ENCODE measurements around the gene RDX.

Gene RDX

DNA sequence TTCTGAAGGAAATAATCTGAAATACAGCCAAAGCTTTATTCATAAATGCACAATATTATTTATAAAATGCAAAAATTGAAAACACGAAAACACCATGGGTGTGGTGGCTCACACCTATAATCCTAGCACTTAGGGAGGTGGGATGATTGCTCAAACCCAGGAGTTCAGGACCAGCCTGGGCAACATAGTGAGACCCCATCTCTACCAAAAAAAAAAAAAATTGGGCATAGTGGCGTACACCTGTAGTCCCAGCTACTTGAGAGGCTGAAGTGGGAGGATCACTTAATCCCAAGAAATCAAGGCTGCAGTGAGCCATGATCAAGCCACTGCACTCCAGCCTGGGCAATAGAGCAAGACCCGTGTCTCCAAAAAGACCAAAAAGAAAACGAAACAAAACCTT is 5.2 kb upstream of the RDX start:
- Histone ChIP-seq H3K36me3 (no peaks in the 10 kb centered on the region), H3K27me3 (ENCODE audit: insufficient read depth, low read depth, severe bottlenecking) (no peaks in the 10 kb centered on the region), H3K9me3 (ENCODE audit: severe bottlenecking) (no peaks in the 10 kb centered on the region), H3K4me3 (ENCODE audit: low read depth, low read length) (no peak overlapping the region), H3K27ac (no peak overlapping the region)
- no peak for TF ChIP-seq CTCF (IDR thresholded peaks at IDR 0.05; ENCODE audit: low read depth, low read length)
- no peak for DNase-seq

DNA sequence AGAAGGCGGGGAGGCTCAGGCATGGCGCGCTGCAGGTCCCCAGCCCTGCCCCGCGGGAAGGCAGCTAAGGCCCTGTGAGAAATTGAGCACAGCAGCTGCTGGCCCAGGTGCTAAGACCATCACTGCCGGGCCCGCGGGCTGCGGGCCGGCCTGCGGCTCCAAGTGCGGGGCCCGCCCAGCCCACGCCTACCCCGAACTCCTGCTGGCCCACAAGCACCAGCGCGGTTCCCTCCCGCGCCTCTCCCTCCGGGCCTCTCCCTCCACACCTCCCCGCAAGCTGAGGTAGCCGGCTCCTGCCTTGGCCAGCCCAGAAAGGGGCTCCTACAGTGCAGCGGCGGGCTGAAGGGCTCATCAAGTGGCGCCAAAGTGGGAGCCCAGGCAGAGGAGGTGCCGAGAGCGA is 4.6 kb upstream of the RDX start:
- Histone ChIP-seq H3K27ac (no peak overlapping the region), H3K4me3 (ENCODE audit: low read depth, low read length) (no peak overlapping the region), H3K27me3 (ENCODE audit: insufficient read depth, low read depth, severe bottlenecking) (no peaks in the 10 kb centered on the region), H3K36me3 (peaks cover 3% of the 10 kb centered on the region; the same call in 1 of the 2 replicates), H3K9me3 (ENCODE audit: severe bottlenecking) (no peaks in the 10 kb centered on the region)
- no peak for TF ChIP-seq CTCF (IDR thresholded peaks at IDR 0.05; ENCODE audit: low read depth, low read length)
- DNase-seq, result no peak

- DNase-seq, result no peak
- no peaks in the 10 kb centered on the region for H3K27me3 ChIP-seq (ENCODE audit: insufficient read depth, low read depth, severe bottlenecking)
- no peaks in the 10 kb centered on the region for H3K9me3 ChIP-seq (ENCODE audit: severe bottlenecking)
- H3K4me3 ChIP-seq (ENCODE audit: low read depth, low read length), result no peak overlapping the region
- peaks cover 5% of the 10 kb centered on the region; the same call in 1 of the 2 replicates for H3K36me3 ChIP-seq
- no peak overlapping the region for H3K27ac ChIP-seq
- no peak for TF ChIP-seq CTCF (IDR thresholded peaks at IDR 0.05; ENCODE audit: low read depth, low read length)
Measured at GRCh38 chr11:110299006-110299785, 2.8 kb upstream of the RDX start.

DNA sequence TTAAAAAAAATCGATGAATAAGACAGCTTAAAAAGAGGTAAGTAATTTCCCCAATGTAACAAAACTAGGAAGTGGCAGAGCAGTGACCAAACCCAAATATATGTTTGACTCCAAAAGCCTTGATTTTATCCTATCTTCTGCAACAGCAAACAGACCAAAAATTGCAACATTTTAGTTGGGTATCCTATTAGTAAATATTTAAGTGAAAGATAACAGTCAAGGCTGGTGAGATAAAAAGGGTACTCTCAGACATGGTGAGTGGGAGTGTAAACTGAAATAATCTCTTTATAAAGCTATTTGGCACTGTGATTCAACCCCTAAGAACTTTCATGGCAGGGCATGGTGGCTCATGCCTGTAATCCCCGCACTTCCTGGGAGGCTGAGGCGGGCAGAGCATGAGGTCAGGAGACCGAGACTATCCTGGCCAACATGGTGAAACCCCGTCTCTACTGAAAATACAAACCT is 1.9 kb upstream of the RDX start:
- no peak for TF ChIP-seq CTCF (IDR thresholded peaks at IDR 0.05; ENCODE audit: low read depth, low read length)
- Histone ChIP-seq H3K4me3 (ENCODE audit: low read depth, low read length) (no peak overlapping the region), H3K27ac (no peak overlapping the region)

DNA sequence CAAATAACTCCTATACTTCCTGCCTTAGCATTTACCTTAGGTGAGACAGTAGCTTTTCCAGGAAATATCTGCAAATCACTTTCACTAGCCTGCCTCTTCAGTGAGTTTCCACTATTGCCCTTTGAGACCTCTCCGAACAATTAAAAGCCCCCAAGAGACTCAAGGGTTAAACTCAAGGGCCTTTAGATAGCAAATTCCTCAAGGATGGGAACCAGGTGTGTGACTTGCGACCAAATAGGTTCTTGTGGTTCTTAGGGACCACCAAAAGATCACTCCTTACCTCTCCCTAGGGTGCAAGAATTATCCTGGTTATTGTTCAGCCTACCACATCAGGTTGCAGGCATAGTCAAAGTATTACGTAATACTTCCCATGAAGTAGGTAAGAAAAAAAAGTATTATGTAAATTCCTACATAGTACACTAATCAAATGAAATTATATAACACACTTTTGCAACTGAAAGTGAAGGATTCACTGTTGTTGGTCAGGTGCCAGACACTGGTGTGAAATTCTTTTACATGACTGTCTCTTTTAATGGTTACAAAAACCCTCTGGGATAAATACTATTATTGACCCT is 1.4 kb upstream of the RDX start:
- peaks cover 9% of the 10 kb centered on the region for H3K36me3 ChIP-seq
- no peak for DNase-seq
- no peak overlapping the region for H3K27ac ChIP-seq
- H3K4me3 ChIP-seq (ENCODE audit: low read depth, low read length), result no peak overlapping the region
- H3K27me3 ChIP-seq (ENCODE audit: insufficient read depth, low read depth, severe bottlenecking), result no peaks in the 10 kb centered on the region
- no peak for TF ChIP-seq CTCF (IDR thresholded peaks at IDR 0.05; ENCODE audit: low read depth, low read length)
- no peaks in the 10 kb centered on the region for H3K9me3 ChIP-seq (ENCODE audit: severe bottlenecking)

More for the DNA sequence above, 1.9 kb upstream of the RDX start:
- DNase-seq, result no peak
- H3K9me3 ChIP-seq (ENCODE audit: severe bottlenecking), result no peaks in the 10 kb centered on the region
- peaks cover 5% of the 10 kb centered on the region; the same call in 1 of the 2 replicates for H3K36me3 ChIP-seq
- H3K27me3 ChIP-seq (ENCODE audit: insufficient read depth, low read depth, severe bottlenecking), result no peaks in the 10 kb centered on the region
